Activated T-helper 9 cell treated with anti-CD3 and anti-CD28 coated beads, Interleukin-2, amount 50 U/mL, for 16 hours (primary cell): ENCODE data around the gene TMEM248.
"Not testable (repeated sequence)": the region's sequence is repeated elsewhere in the genome, so short reads cannot be mapped to it uniquely, and the experiment has no call there.

ENCODE experiments used
- DNase-seq: peaks from one replicate; pipeline ENCODE4 v3.0.0-alpha.2; 2020; ENCODE audit warnings: low read depth

Gene TMEM248

GRCh38 chr7:66952343-66953043, 31.5 kb downstream of the TMEM248 start:
- DNase-seq: no peak

GRCh38 chr7:66953044-66953427, 32.0 kb downstream of the TMEM248 start:
- DNase-seq: no peak

- no peak for DNase-seq
These were observed 36.7 kb downstream of the TMEM248 start for GRCh38 chr7:66957595-66958290.

GRCh38 chr7:66958538-66959350, 37.7 kb downstream of the TMEM248 start:
- DNase-seq: no peak

- DNase-seq: no peak
These were observed 39.2 kb downstream of the TMEM248 start for GRCh38 chr7:66960192-66960591.

GRCh38 chr7:66961096-66961495, 40.1 kb downstream of the TMEM248 start:
- no peak for DNase-seq

DNA sequence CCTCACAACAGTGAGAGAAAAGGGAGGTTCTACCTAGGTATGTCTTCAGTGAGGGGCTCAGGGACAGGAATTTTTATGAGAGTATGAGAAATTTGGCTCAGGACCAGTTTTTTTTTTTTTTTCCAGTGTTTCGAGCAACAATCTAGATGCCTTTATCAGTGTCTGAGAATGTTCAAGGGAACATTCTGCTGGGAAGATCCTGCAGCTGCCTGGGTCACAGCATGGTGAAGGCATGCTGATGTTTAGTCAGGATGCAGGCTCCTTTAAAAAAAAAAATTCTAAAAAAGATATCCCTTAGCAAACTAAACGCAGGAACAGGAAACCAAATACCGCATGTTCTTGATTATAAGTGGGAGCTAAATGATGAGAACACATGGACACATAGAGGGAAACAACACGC, 43.4 kb downstream of the TMEM248 start:
- no peak for DNase-seq

DNA sequence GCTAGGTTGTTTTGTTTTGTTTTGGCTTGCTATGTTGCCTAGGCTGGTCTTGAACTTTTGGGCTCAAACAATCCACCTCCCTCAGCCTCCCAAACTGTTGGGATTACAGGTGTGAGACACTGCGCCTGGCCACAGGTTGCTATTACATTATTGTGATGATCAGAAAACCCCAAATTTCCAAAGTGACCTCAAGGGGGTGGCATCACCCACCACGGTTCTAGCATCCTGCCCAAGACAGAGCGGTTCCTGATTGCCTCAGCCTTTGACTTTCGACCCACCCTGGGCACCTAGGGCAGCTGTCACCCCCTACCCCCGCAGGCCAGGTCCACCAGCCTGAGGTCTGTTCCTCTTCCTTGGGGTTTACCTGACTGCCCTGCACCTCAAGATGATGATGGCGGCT, 46.0 kb downstream of the TMEM248 start:
- no peak for DNase-seq

DNA sequence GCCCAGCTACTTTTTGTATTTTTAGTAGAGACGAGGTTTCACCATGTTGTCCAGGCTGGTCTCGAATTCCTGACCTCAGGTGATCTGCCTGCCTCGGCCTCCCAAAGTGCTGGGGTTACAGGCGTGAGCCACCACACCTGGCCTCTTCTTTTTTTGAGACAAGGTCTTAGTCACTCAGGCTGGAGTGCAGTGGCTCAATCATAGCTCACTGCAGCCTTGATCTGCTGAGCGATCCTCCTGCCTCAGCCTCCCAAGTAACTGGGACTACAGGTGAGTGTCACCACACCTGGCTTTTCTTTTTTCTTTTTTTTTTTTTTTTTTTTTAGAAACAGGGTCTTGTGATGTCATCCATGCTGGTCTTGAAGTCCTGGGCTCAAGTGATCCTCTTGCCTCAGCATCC, 48.0 kb downstream of the TMEM248 start:
- DNase-seq: not testable (repeated sequence)

- no peak for DNase-seq
These were observed 49.3 kb downstream of the TMEM248 start for GRCh38 chr7:66970310-66970709.

- no peak for DNase-seq
These were observed 54.1 kb downstream of the TMEM248 start for GRCh38 chr7:66974986-66975590.

- not testable (repeated sequence) for DNase-seq
These were observed 57.3 kb downstream of the TMEM248 start for GRCh38 chr7:66978312-66978711.

DNA sequence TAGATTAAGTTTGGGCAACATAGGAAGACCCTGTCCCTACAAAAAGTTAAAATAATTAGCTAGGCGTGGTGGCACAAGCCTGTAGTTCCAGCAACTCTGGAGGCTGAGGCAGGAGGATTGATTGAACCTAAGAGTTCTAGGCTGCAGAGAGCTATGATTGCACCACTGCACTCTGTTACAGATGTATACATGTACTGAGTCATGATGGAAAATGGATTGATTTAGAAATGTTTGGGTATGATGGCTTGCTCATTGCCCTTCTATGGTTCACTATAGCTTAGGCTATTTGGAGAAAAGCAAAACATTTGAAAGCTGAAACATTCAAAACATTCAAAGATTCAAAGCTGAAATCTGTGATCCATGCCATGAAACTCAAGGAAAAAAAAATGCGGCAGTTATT, 58.0 kb downstream of the TMEM248 start:
- DNase-seq: not testable (repeated sequence)

- not testable (repeated sequence) for DNase-seq
These were observed 59.3 kb downstream of the TMEM248 start for GRCh38 chr7:66980336-66980735.

DNA sequence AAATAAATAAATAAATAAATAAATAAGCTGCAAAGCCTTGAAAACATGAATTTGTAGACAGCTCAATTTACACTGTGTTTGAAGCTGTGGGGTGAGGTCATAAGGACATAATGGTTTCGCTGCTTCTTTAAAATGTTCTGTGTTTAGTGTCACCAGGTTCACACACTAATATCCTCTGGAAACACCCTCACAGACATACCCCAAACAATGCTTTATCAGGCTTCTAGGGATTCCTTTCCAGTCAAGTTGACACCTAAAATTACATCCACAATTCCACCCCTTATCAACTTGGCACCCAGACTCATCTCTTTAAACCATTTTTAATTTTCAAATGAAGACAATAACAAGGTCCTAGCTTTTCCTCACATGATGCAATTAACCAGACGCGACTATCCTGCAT, 68.5 kb downstream of the TMEM248 start:
- not testable (repeated sequence) for DNase-seq

DNA sequence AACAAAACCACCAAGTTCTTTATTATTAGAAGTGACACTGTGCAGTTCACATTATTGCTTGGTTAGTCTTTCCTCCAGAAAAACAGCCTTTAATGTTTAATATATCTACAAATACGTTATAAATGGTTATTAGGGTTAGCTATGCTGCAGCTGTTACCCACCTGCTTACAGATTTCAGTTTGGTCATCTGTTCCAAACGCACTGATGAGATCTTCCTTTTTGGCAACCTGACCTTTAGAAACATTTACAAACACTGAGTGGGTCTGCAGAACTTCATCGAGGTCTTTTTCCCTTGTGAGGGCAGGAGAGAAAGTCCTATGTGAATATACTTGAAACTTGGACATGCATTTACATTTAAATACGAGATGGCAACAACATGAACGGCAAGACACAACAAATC, 73.0 kb downstream of the TMEM248 start:
- not testable (repeated sequence) for DNase-seq

DNA sequence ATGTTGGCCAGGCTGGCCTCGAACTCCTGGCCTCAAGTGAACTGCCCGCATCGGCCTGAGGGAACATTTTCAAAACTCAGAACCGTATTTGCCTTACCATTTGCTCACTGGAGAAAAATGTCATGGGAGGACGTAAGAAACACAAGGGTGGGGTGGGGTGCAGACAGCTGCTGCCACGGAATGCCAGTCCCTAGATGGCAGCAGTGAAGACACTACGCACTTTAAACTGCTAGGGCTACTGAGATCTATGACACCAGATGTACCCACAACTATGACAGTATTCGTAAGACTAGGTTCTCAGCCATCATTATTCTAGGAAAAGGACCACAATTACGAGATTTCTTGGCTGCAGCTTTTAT, 73.6 kb downstream of the TMEM248 start:
- peak; percentile 24 for DNase-seq

DNA sequence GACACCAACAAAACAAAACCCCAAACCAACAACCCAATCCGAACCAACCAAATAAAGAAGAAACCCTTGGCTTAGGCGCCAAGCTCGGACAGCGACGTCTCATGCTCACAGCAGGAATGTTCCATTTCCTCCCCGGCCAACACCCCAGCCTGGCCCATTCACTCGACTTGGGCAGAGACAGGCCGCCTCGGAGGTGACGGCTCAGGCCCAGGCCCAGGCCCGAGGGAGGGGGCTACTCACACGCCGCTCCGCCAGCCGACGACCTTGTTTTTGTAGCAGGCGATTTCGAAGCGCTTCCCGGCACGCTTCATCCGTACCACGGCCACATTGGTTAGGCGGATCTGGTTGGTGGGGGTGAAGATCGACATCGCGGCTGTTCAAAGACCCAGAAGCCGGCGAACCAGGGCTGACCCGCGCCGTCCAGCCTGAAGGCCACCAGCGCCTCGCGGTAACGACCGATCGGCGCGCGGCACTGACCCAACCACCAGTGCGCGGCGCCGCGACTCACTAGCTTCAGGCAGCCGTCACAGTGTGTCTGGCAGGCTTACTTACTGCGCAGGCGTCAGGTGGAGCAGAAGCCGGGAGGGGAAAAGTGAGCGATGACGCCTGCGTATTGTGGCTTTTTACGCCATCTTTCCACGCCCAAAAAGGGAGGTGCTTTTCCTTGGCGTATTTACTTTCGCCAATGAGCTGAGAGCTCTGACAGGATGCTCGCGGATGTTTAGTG, 74.2 kb downstream of the TMEM248 start, which contains the start of gene SBDS:
Gene SBDS (minus strand): TSS at position 537 of the 727 bp plus-strand sequence. CDS start 169 bp downstream, at position 368.
- peak; percentile 84 for DNase-seq

DNA sequence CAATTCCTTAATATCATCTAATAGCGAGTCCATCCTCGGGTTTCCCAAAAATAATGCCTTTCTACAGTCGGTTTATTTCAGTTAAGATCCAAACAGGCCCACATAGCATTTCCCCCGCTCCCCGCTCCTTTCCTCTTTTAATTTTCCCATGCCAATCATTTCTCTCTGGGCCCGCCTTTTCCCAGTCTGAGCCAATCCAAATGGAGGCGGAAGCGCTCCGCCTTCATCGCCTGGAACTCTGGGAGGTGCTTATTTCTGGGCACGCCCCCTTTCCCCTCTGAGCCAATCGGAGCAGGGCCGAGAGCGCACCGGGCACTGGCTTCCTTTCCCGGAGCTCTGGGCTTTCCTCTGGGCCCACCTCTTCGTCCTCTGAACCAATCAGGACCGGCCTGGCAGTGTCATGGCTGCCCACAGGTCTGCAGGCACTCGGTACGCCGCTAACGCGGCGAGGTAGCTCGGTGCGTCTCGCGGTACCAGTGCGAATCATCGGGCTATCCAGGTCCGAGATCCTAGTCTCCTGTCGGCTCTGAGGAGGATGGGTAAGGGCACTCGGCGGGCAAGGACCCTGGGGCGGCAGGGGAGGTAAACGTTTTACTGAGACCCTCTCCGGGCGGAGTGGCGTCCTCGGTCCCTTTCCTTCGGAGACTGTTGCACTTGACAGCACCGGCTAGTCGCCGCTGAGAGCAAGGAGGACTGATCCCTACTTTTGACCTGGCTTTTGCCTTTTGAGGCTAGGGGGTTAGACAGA, 75.6 kb downstream of the TMEM248 start, which contains the start of gene TYW1:
Gene TYW1 (plus strand): TSS at position 390 of the 748 bp plus-strand sequence. CDS start 146 bp downstream, at position 536.
- peak; percentile 96 for DNase-seq

GRCh38 chr7:67000601-67001258, 79.7 kb downstream of the TMEM248 start:
- DNase-seq: not testable (repeated sequence)
